Endodermal cell (in vitro differentiated cells): ENCODE data around the gene NFKBIZ. TPM values are rescaled to one million over a fixed set of nuclear protein-coding genes. Genes with fewer than 3 reads are reported as not detected.
"Not testable (repeated sequence)": the region's sequence is repeated elsewhere in the genome, so short reads cannot be mapped to it uniquely, and the experiment has no call there.

Source experiments
- DNase-seq: peaks from one replicate; pipeline ENCODE4 v3.0.0-alpha.2; 2017
- H3K27ac ChIP-seq: 2 replicates; pipeline ENCODE4 v1.5.1; 2013; ENCODE audit warnings: mild to moderate bottlenecking, low read depth, low read length, moderate library complexity
- H3K27me3 ChIP-seq: 2 replicates; pipeline ENCODE4 v1.6.1; 2013; ENCODE audit warnings: mild to moderate bottlenecking, low read length, moderate library complexity; ENCODE audit not compliant: insufficient read depth, control insufficient read depth, poor library complexity, severe bottlenecking
- H3K36me3 ChIP-seq: 2 replicates; pipeline ENCODE4 v1.7.0; 2013; ENCODE audit warnings: mild to moderate bottlenecking, low read length, moderate library complexity; ENCODE audit not compliant: control insufficient read depth, insufficient read depth
- H3K4me1 ChIP-seq: one replicate; pipeline ENCODE4 v1.7.0; 2013; ENCODE audit warnings: low read length; ENCODE audit not compliant: control insufficient read depth, insufficient read depth
- H3K4me3 ChIP-seq: 2 replicates; pipeline ENCODE4 v1.5.1; 2013; ENCODE audit warnings: mild to moderate bottlenecking, low read length, moderate library complexity
- H3K9ac ChIP-seq: 2 replicates; pipeline ENCODE4 v1.6.1; 2013; ENCODE audit warnings: mild to moderate bottlenecking, low read length, moderate library complexity; ENCODE audit not compliant: poor library complexity, severe bottlenecking; ENCODE audit errors: extremely low read depth
- H3K9me3 ChIP-seq: 2 replicates; pipeline ENCODE4 v1.6.1; 2013; ENCODE audit warnings: mild to moderate bottlenecking, low read length, moderate library complexity; ENCODE audit not compliant: control insufficient read depth
- H3K27ac Mint-ChIP-seq: 2 replicates; pipeline ENCODE4 v1.8.0; 2020; ENCODE audit warnings: mixed read lengths
- H3K27me3 Mint-ChIP-seq: 2 replicates; pipeline ENCODE4 v1.8.0; 2021; ENCODE audit warnings: mild to moderate bottlenecking, mixed read lengths; ENCODE audit not compliant: insufficient read depth
- H3K36me3 Mint-ChIP-seq: 2 replicates; pipeline ENCODE4 v1.8.0; 2020; ENCODE audit warnings: low read depth, mixed read lengths
- H3K4me1 Mint-ChIP-seq: 2 replicates; pipeline ENCODE4 v1.8.0; 2020; ENCODE audit warnings: mixed read lengths
- H3K4me3 Mint-ChIP-seq: 2 replicates; pipeline ENCODE4 v1.8.0; 2020; ENCODE audit warnings: mild to moderate bottlenecking, moderate library complexity, mixed read lengths
- H3K9me3 Mint-ChIP-seq: 2 replicates; pipeline ENCODE4 v1.8.0; 2020; ENCODE audit warnings: mild to moderate bottlenecking, mixed read lengths
- CTCF ChIP-seq: fragments of 200-600 bp; sonication (generic); conservative IDR thresholded peaks from 2 replicates; pipeline ENCODE4 v1.5.0; 2021; ENCODE audit warnings: antibody characterized with exemption, mild to moderate bottlenecking
- WGBS, 2 experiments: methylation state at CpG; one replicate each; pipeline versions ENCODE4 v1.1.5 to v1.1.7; 2013; ENCODE audit warnings: missing lambda C conversion rate in 2 of 2, mixed read lengths in 1 of 2; ENCODE audit not compliant: insufficient coverage in 1 of 2, insufficient read length in 1 of 2; 5-methylcytosine and 5-hydroxymethylcytosine counted together
- total RNA-seq, 2 donors: library from RNA; stranded (reverse); fragmentation: NEBNext Ultra II Directional in 1 of 2; extraction: Animal tissue kit (Norgen Biotek cat#: 25700) in 1 of 2; gene quantifications; 2 replicates in 1 of 2; 3 replicates in 1 of 2; pipeline ENCODE4 v1.2.1, GENCODE V29; 2021

NFKBIZ gene
- total RNA-seq, 2 donors from 2014 or later: 5.9 to 6.6 TPM

- TF ChIP-seq CTCF: no peak
- no peak for DNase-seq
- Histone ChIP-seq H3K27me3 (no peaks in the 10 kb centered on the region), H3K9me3 (no peaks in the 10 kb centered on the region), H3K9ac (no peak overlapping the region), H3K27ac (no peak overlapping the region), H3K36me3 (peaks cover 36% of the 10 kb centered on the region), H3K4me1 (no peaks in the 10 kb centered on the region), H3K4me3 (no peak overlapping the region)
- Mint-ChIP-seq H3K4me1 (no peaks in the 10 kb centered on the region), H3K9me3 (no peaks in the 10 kb centered on the region), H3K27me3 (no peaks in the 10 kb centered on the region), H3K36me3 (peaks cover 26% of the 10 kb centered on the region), H3K4me3 (no peak overlapping the region), H3K27ac (no peak overlapping the region)
- 77 to 83% methylated on average over 5 of the region's 5 CpGs for WGBS, 2 experiments
These were observed 12.6 kb downstream of the NFKBIZ start for GRCh38 chr3:101861789-101862415.

- 80 to 100% methylated on average over 2 to 3 of the region's 3 CpGs for whole genome bisulfite sequencing, 2 experiments
- H3K27ac Mint-ChIP-seq: no peak overlapping the region
- H3K9me3 Mint-ChIP-seq: no peaks in the 10 kb centered on the region
These were observed 13.3 kb downstream of the NFKBIZ start for GRCh38 chr3:101862416-101863165.

GRCh38 chr3:101864926-101865325 is 15.6 kb downstream of the NFKBIZ start:
- not testable (repeated sequence) for H3K36me3 ChIP-seq, H3K27ac ChIP-seq, H3K27me3 Mint-ChIP-seq, DNase-seq, H3K4me3 Mint-ChIP-seq, H3K36me3 Mint-ChIP-seq, H3K9me3 ChIP-seq, H3K4me3 ChIP-seq, H3K9me3 Mint-ChIP-seq, H3K27me3 ChIP-seq, H3K4me1 ChIP-seq, H3K27ac Mint-ChIP-seq, H3K9ac ChIP-seq
- H3K4me1 Mint-ChIP-seq: peaks cover 14% of the 10 kb centered on the region
- 95% methylated on average over 5 to 7 of the region's 7 CpGs for WGBS, 2 experiments

More at GRCh38 chr3:101862416-101863165, 13.3 kb downstream of the NFKBIZ start:
- Histone ChIP-seq H3K9ac (no peak overlapping the region), H3K36me3 (peaks cover 31% of the 10 kb centered on the region), H3K4me1 (no peaks in the 10 kb centered on the region), H3K9me3 (no peaks in the 10 kb centered on the region), H3K27ac (no peak overlapping the region), H3K27me3 (no peaks in the 10 kb centered on the region), H3K4me3 (no peak overlapping the region)
- Mint-ChIP-seq H3K36me3 (peaks cover 20% of the 10 kb centered on the region), H3K27me3 (no peaks in the 10 kb centered on the region), H3K4me3 (no peak overlapping the region), H3K4me1 (peaks cover 4% of the 10 kb centered on the region)
- no peak for TF ChIP-seq CTCF
- no peak for DNase-seq
